ENCODE measurements around the gene APEH.

Gene APEH

GRCh38 chr3:49673715-49674496 lies at the start of gene APEH:
Gene APEH, plus strand, starts transcription at chr3:49674351. Its CDS starts 51 bp downstream, at chr3:49674402.
- no peak for DNase-seq

- DNase-seq: no peak
These were observed 49.1 kb upstream of the APEH start for GRCh38 chr3:49625071-49625470.

- no peak for DNase-seq
These were observed 48.0 kb upstream of the APEH start for GRCh38 chr3:49626101-49626581.

GRCh38 chr3:49626796-49627195 lies 47.4 kb upstream of the APEH start:
- no peak for DNase-seq

GRCh38 chr3:49627634-49628033 lies 46.5 kb upstream of the APEH start:
- DNase-seq: no peak

GRCh38 chr3:49628249-49628648 lies 45.9 kb upstream of the APEH start:
- DNase-seq: no peak

GRCh38 chr3:49629451-49629850 lies 44.7 kb upstream of the APEH start:
- DNase-seq: no peak

- no peak for DNase-seq
These were observed 44.3 kb upstream of the APEH start for GRCh38 chr3:49629866-49630265.

- DNase-seq: no peak
These were observed 43.4 kb upstream of the APEH start for GRCh38 chr3:49630784-49631183.

GRCh38 chr3:49634736-49635135 lies 39.4 kb upstream of the APEH start:
- no peak for DNase-seq

GRCh38 chr3:49636883-49637609 lies 37.1 kb upstream of the APEH start:
- DNase-seq: no peak

- DNase-seq: peak; percentile 46
These were observed 35.7 kb upstream of the APEH start for GRCh38 chr3:49638445-49638844.

- no peak for DNase-seq
These were observed 34.6 kb upstream of the APEH start for GRCh38 chr3:49639551-49639950.

- DNase-seq: no peak
These were observed 32.9 kb upstream of the APEH start for GRCh38 chr3:49641292-49641691.

GRCh38 chr3:49641921-49642707 lies 32.0 kb upstream of the APEH start:
- no peak for DNase-seq

- no peak for DNase-seq
These were observed 31.4 kb upstream of the APEH start for GRCh38 chr3:49642708-49643145.

- no peak for DNase-seq
These were observed 29.5 kb upstream of the APEH start for GRCh38 chr3:49644684-49645083.

- no peak for DNase-seq
These were observed 27.9 kb upstream of the APEH start for GRCh38 chr3:49646236-49646635.

GRCh38 chr3:49647741-49648140 lies 26.4 kb upstream of the APEH start:
- DNase-seq: no peak

- peak; percentile 27 for DNase-seq
These were observed 25.7 kb upstream of the APEH start for GRCh38 chr3:49648354-49649019.

GRCh38 chr3:49649576-49649975 lies 24.6 kb upstream of the APEH start:
- no peak for DNase-seq

- no peak for DNase-seq
These were observed 24.0 kb upstream of the APEH start for GRCh38 chr3:49650177-49650576.

GRCh38 chr3:49650637-49651036 lies 23.5 kb upstream of the APEH start:
- DNase-seq: no peak

Measured in OCI-M1 (cell line).